Jurkat, Clone E6-1 (cell line): Measurements from ENCODE around the gene KAT2A.

Experiments
- DNase-seq: peaks from one replicate; pipeline ENCODE4 v3.0.0-alpha.2; 2011; ENCODE audit warnings: low read depth, low spot score
- H3K4me3 ChIP-seq: 2 replicates; pipeline ENCODE4 v1.5.1; 2011; ENCODE audit warnings: mild to moderate bottlenecking, low read length, control low read depth, moderate library complexity

KAT2A gene

DNA sequence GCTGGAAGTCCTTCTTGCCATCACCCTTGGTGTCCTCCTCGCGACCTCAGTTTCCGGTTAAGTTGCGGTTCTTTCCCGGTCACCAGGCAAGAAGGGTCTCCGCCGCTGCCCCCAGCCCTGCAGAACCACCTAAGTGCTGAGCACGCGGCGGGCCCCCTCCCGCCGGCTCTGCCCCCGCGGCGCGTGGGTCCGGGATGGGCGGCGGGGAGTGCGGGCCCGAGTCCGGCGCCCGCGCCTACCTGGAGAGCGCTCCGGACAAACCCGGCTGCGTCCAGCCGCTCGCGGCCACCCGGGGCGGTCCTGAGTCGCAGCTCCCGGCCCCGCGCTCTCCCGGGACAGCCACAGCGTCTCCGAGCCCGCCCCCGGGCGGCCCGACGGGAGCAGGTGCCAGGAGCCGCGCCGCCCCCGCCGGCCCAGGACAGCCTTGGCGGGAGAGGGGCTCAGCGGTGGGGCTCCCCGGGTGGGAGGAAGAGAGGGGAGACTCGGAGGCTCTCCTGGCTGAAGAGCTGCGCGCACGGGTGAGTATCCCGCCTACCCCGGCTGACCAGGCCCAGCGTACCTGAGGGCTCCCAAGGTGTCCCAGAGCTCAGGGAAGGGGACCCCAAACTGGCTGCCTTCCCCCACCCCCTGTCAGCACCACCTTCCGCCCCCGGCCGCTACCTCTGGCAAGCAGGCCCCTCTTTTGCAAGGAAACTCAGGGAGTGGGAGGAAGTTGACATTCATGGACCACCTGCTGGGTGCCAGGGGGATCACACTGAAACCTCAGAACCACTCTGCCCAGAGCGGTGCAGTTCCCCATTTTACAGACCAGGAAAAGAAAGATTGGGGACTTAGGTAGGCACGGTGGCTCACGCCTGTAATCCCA, 48.6 kb downstream of the KAT2A start:
- peak; percentile 44 for DNase-seq
- peak overlapping the region; percentile 77 for H3K4me3 ChIP-seq

DNA sequence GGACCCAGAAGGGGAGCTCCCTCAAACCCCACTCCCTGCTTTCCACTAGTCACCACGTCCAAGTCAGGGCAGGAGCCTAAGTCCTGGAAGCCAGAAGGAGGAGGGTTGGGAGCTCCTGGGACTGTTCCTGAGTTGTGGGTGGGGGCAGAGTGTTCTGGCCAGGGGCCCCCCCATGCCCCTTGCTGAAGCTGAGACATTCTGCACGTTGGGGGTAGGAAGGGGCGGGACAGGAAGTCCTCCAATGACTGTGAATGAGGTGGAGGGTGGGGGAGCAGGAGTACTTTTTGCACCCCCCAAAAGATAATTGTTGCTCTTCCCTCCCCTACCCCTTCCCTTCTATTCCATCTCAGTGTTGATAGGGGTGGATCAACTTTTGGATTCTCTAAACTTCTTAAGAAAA, 49.4 kb downstream of the KAT2A start:
- DNase-seq: peak; percentile 62
- peak overlapping the region; percentile 77 for H3K4me3 ChIP-seq

GRCh38 chr17:42068979-42069378, 52.2 kb downstream of the KAT2A start:
- no peak for DNase-seq
- no peak overlapping the region for H3K4me3 ChIP-seq

- DNase-seq: peak; percentile 56
- H3K4me3 ChIP-seq: no peak overlapping the region
Observed at GRCh38 chr17:42067371-42068091, 53.6 kb downstream of the KAT2A start.

GRCh38 chr17:42065201-42065600, 56.0 kb downstream of the KAT2A start:
- H3K4me3 ChIP-seq: no peak overlapping the region
- DNase-seq: peak; percentile 60
